ENCODE results near the gene CAVIN2. TPM values are rescaled to one million over a fixed set of nuclear protein-coding genes. Genes with fewer than 3 reads are reported as not detected.

Gene CAVIN2
- polyA plus RNA-seq, 1 of the 3 experiments (the other 2 are of a cell fraction): 1.5 TPM

DNA sequence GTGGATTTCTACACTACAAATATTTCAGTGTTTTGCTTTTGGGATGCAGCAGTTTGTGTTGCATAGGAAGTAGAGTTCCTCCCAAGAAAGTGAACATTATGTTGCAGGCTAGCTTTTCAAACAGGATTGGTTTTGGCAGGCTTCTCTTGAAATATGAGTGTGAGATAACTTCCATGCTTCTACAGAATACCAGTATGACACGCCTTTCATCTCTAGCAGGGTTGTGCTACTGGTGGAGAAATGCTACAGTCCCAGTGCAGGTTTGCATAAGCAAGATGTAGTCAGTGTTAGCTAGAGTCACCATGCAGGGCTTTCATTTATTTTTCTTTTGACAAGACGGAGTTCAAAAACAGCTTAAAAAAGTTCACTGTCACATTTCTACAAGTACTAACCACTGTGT is 17.1 kb upstream of the CAVIN2 start:
- CTCF ChIA-PET: no interaction called here
- no peak overlapping the region for H3K4me2 ChIP-seq

DNA sequence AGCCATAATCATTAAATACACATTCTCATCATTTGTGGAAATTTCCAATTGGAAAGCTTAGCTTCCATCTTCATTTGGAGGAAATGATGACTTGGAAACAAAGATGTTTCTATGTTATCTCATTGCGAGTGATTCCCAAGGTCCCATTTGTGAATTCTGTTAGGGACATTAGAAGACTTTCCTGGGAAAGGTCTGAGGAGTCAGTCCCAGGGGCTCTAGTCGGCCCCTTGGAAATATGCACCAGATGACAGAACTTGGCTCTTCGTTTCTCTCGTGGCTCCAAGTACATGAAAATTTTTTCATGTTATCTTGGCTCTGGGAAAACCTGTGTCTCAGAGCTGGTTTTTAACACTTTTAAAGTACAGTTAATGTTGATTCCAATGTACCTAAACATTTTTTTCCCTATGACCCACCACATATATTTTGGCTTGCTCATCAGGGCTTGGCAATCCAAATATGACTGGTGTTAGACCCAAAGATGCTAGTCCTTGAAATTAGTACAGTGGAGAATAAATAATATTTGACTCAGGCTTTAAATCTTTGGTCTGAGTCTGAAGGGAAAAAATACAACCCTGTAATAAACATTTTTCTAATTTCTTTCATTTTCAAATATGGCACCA is 15.4 kb upstream of the CAVIN2 start:
- Histone ChIP-seq H3K79me2 (ENCODE audit: insufficient read depth) (no peaks in the 10 kb centered on the region), H2AFZ (ENCODE audit: low read depth) (no peak overlapping the region), H3K4me3 (ENCODE audit: low read depth in 2 of 2, low read length in 1 of 2) (no peak overlapping the region), H3K27ac (ENCODE audit: low read depth in 2 of 2, low read length in 1 of 2) (peak overlapping the region in 1 of 2 experiments; percentile 11; a peak in 1 of 4 replicates), H3K9ac (no peak overlapping the region), H3K27me3 (ENCODE audit: insufficient read depth) (no peaks in the 10 kb centered on the region), H3F3A (replicated peaks; ENCODE audit: insufficient read depth) (peaks cover 11% of the 10 kb centered on the region), H3K4me2 (no peak overlapping the region), H3K36me3 (replicated peaks in 1 of 2; ENCODE audit: control insufficient read depth in 1 of 2, insufficient read depth in 2 of 2, low read length in 1 of 2) (no peaks in the 10 kb centered on the region), H3K9me3 (no peaks in the 10 kb centered on the region), H3K9me2 (no peaks in the 10 kb centered on the region), H4K20me1 (ENCODE audit: insufficient read depth) (no peaks in the 10 kb centered on the region), H3K4me1 (ENCODE audit: control insufficient read depth in 1 of 2, insufficient read depth in 2 of 2, low read depth in 1 of 2, low read length in 1 of 2) (peaks cover 0 to 18% of the 10 kb centered on the region in 2 experiments; a peak in 3 of 4 replicates)
- ChIA-PET CTCF (interaction anchor here (1.3 to 2.5 kb wide), 3 partner anchors 9 to 300 kb away, joined by 3 to 10 read pairs (median 6); no protein-coding TSS in a partner anchor), POLR2A (no interaction called here)
- DNase-seq: no peak
- no peak for TF ChIP-seq GABPA (IDR thresholded peaks at IDR 0.05; ENCODE audit: low read depth)
- TF ChIP-seq, protein P1, sequence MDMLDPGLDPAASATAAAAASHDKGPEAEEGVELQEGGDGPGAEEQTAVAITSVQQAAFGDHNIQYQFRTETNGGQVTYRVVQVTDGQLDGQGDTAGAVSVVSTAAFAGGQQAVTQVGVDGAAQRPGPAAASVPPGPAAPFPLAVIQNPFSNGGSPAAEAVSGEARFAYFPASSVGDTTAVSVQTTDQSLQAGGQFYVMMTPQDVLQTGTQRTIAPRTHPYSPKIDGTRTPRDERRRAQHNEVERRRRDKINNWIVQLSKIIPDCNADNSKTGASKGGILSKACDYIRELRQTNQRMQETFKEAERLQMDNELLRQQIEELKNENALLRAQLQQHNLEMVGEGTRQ (IDR thresholded peaks at IDR 0.05; ENCODE audit: borderline replicate concordance, low read depth, low read length): no peak
- TF ChIP-seq MEF2A (IDR thresholded peaks at IDR 0.05; ENCODE audit: borderline replicate concordance, low read depth): no peak
- TF ChIP-seq, protein P2, sequence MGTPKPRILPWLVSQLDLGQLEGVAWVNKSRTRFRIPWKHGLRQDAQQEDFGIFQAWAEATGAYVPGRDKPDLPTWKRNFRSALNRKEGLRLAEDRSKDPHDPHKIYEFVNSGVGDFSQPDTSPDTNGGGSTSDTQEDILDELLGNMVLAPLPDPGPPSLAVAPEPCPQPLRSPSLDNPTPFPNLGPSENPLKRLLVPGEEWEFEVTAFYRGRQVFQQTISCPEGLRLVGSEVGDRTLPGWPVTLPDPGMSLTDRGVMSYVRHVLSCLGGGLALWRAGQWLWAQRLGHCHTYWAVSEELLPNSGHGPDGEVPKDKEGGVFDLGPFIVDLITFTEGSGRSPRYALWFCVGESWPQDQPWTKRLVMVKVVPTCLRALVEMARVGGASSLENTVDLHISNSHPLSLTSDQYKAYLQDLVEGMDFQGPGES (IDR thresholded peaks at IDR 0.05; ENCODE audit: low read depth, low read length): no peak
- no peak for TF ChIP-seq TCF12 (IDR thresholded peaks at IDR 0.05)
- no peak for TF ChIP-seq JUND (IDR thresholded peaks at IDR 0.05)
- TF ChIP-seq FOSL2 (IDR thresholded peaks at IDR 0.05; ENCODE audit: borderline replicate concordance, low read depth): no peak
- no peak for TF ChIP-seq ELF1 (IDR thresholded peaks at IDR 0.05)
- TF ChIP-seq POLR2AphosphoS5 (IDR thresholded peaks at IDR 0.05; ENCODE audit: low read depth, low read length): no peak
- TF ChIP-seq, protein P3, sequence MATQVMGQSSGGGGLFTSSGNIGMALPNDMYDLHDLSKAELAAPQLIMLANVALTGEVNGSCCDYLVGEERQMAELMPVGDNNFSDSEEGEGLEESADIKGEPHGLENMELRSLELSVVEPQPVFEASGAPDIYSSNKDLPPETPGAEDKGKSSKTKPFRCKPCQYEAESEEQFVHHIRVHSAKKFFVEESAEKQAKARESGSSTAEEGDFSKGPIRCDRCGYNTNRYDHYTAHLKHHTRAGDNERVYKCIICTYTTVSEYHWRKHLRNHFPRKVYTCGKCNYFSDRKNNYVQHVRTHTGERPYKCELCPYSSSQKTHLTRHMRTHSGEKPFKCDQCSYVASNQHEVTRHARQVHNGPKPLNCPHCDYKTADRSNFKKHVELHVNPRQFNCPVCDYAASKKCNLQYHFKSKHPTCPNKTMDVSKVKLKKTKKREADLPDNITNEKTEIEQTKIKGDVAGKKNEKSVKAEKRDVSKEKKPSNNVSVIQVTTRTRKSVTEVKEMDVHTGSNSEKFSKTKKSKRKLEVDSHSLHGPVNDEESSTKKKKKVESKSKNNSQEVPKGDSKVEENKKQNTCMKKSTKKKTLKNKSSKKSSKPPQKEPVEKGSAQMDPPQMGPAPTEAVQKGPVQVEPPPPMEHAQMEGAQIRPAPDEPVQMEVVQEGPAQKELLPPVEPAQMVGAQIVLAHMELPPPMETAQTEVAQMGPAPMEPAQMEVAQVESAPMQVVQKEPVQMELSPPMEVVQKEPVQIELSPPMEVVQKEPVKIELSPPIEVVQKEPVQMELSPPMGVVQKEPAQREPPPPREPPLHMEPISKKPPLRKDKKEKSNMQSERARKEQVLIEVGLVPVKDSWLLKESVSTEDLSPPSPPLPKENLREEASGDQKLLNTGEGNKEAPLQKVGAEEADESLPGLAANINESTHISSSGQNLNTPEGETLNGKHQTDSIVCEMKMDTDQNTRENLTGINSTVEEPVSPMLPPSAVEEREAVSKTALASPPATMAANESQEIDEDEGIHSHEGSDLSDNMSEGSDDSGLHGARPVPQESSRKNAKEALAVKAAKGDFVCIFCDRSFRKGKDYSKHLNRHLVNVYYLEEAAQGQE (IDR thresholded peaks at IDR 0.05; ENCODE audit: low read depth, low read length): no peak
- no peak for TF ChIP-seq TAF1 (IDR thresholded peaks at IDR 0.05; ENCODE audit: borderline replicate concordance, low read depth, low read length)
- no peak for TF ChIP-seq RXRA (IDR thresholded peaks at IDR 0.05; ENCODE audit: borderline replicate concordance, low read depth)
- TF ChIP-seq, protein P4, sequence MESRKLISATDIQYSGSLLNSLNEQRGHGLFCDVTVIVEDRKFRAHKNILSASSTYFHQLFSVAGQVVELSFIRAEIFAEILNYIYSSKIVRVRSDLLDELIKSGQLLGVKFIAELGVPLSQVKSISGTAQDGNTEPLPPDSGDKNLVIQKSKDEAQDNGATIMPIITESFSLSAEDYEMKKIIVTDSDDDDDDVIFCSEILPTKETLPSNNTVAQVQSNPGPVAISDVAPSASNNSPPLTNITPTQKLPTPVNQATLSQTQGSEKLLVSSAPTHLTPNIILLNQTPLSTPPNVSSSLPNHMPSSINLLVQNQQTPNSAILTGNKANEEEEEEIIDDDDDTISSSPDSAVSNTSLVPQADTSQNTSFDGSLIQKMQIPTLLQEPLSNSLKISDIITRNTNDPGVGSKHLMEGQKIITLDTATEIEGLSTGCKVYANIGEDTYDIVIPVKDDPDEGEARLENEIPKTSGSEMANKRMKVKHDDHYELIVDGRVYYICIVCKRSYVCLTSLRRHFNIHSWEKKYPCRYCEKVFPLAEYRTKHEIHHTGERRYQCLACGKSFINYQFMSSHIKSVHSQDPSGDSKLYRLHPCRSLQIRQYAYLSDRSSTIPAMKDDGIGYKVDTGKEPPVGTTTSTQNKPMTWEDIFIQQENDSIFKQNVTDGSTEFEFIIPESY (IDR thresholded peaks at IDR 0.05; ENCODE audit: borderline replicate concordance, low read depth): no peak
- no peak for TF ChIP-seq RFX5 (IDR thresholded peaks at IDR 0.05; ENCODE audit: low read length)
- TF ChIP-seq, protein P5, sequence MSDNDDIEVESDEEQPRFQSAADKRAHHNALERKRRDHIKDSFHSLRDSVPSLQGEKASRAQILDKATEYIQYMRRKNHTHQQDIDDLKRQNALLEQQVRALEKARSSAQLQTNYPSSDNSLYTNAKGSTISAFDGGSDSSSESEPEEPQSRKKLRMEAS (IDR thresholded peaks at IDR 0.05; ENCODE audit: low read depth): no peak
- no peak for TF ChIP-seq FOXM1 (IDR thresholded peaks at IDR 0.05; ENCODE audit: low read depth)
- TF ChIP-seq EP300 (IDR thresholded peaks at IDR 0.05; ENCODE audit: borderline replicate concordance in 1 of 2, low read depth in 1 of 2, low read length in 1 of 2): no peak
- WGBS (ENCODE audit: low lambda C conversion rate): 92% methylated on average over 4 of the region's 4 CpGs

More for the DNA sequence above, 17.1 kb upstream of the CAVIN2 start:
- Histone ChIP-seq H3K27me3 (ENCODE audit: insufficient read depth) (no peaks in the 10 kb centered on the region), H3K4me1 (ENCODE audit: control insufficient read depth in 1 of 2, insufficient read depth in 2 of 2, low read depth in 1 of 2, low read length in 1 of 2) (peaks cover 0 to 14% of the 10 kb centered on the region in 2 experiments; a peak in 2 of 4 replicates), H3F3A (replicated peaks; ENCODE audit: insufficient read depth) (peaks cover 8% of the 10 kb centered on the region), H2AFZ (ENCODE audit: low read depth) (no peak overlapping the region), H3K79me2 (ENCODE audit: insufficient read depth) (no peaks in the 10 kb centered on the region), H3K27ac (ENCODE audit: low read depth in 2 of 2, low read length in 1 of 2) (peak overlapping the region in 1 of 2 experiments; percentile 85; a peak in 1 of 4 replicates), H3K9ac (no peak overlapping the region), H4K20me1 (ENCODE audit: insufficient read depth) (no peaks in the 10 kb centered on the region), H3K4me3 (ENCODE audit: low read depth in 2 of 2, low read length in 1 of 2) (no peak overlapping the region), H3K9me2 (no peaks in the 10 kb centered on the region), H3K36me3 (replicated peaks in 1 of 2; ENCODE audit: control insufficient read depth in 1 of 2, insufficient read depth in 2 of 2, low read length in 1 of 2) (no peaks in the 10 kb centered on the region), H3K9me3 (no peaks in the 10 kb centered on the region)
- DNase-seq: no peak
- TF ChIP-seq, protein P6, sequence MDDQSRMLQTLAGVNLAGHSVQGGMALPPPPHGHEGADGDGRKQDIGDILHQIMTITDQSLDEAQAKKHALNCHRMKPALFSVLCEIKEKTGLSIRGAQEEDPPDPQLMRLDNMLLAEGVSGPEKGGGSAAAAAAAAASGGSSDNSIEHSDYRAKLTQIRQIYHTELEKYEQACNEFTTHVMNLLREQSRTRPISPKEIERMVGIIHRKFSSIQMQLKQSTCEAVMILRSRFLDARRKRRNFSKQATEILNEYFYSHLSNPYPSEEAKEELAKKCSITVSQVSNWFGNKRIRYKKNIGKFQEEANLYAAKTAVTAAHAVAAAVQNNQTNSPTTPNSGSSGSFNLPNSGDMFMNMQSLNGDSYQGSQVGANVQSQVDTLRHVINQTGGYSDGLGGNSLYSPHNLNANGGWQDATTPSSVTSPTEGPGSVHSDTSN (IDR thresholded peaks at IDR 0.05): peak; percentile 50
- TF ChIP-seq ELF1 (IDR thresholded peaks at IDR 0.05): no peak
- WGBS (ENCODE audit: low lambda C conversion rate): 83% methylated on average over 2 of the region's 2 CpGs
- POLR2A ChIA-PET: no interaction called here

Data from SK-N-SH (cell line).